Large intestine (tissue), 3 donors: Measurements from ENCODE around the gene DCP2. TPM values are rescaled to one million over a fixed set of nuclear protein-coding genes. Genes with fewer than 3 reads are reported as not detected.

Experiments
- DNase-seq, 2 donors: peaks; one replicate each; pipeline versions ENCODE4 v3.0.0 to v3.0.0-alpha.2; 2013
- H3K27ac ChIP-seq: one replicate; pipeline ENCODE4 v1.5.1; 2013; ENCODE audit warnings: low read length
- H3K27me3 ChIP-seq: 2 replicates; pipeline ENCODE4 v1.6.1; 2013; ENCODE audit warnings: low read length; ENCODE audit not compliant: control insufficient read depth, insufficient read depth
- H3K36me3 ChIP-seq: 2 replicates; pipeline ENCODE4 v1.6.1; 2013; ENCODE audit warnings: low read length; ENCODE audit not compliant: control insufficient read depth, insufficient read depth
- H3K4me1 ChIP-seq: one replicate; pipeline ENCODE4 v1.6.1; 2013; ENCODE audit warnings: low read length; ENCODE audit not compliant: control insufficient read depth, insufficient read depth
- H3K4me3 ChIP-seq: one replicate; pipeline ENCODE4 v1.5.1; 2013; ENCODE audit warnings: low read length
- H3K9me3 ChIP-seq: one replicate; pipeline ENCODE4 v1.6.1; 2013; ENCODE audit warnings: mild to moderate bottlenecking, low read depth, low read length, moderate library complexity; ENCODE audit not compliant: control insufficient read depth
- WGBS: methylation state at CpG from one replicate; pipeline ENCODE4 v1.1.5; 2013; ENCODE audit warnings: low lambda C conversion rate; ENCODE audit not compliant: insufficient coverage; 5-methylcytosine and 5-hydroxymethylcytosine counted together
- polyA plus RNA-seq: library from polyadenylated mRNA; unstranded; fragments of 120-200 nt; gene quantifications from one replicate; pipeline ENCODE4 v1.2.1, GENCODE V29; 2013

DCP2 gene
- polyA plus RNA-seq, 1 donor, result 19.2 TPM

GRCh38 chr5:113054899-113055298 lies 78.3 kb downstream of the DCP2 start:
- no peaks in the 10 kb centered on the region for H3K9me3 ChIP-seq
- WGBS, result no CpG with 5 or more reads among the region's 11 CpGs
- H3K27me3 ChIP-seq, result no peaks in the 10 kb centered on the region
- no peaks in the 10 kb centered on the region for H3K4me1 ChIP-seq
- no peak for DNase-seq
- no peak overlapping the region for H3K27ac ChIP-seq
- H3K4me3 ChIP-seq, result no peak overlapping the region
- H3K36me3 ChIP-seq, result peaks cover 4% of the 10 kb centered on the region

- H3K4me3 ChIP-seq, result no peak overlapping the region
- WGBS, result 90% methylated on average over 4 of the region's 5 CpGs
- H3K27me3 ChIP-seq, result no peaks in the 10 kb centered on the region
- H3K27ac ChIP-seq, result no peak overlapping the region
- peaks cover 6% of the 10 kb centered on the region for H3K4me1 ChIP-seq
- H3K9me3 ChIP-seq, result no peaks in the 10 kb centered on the region
- DNase-seq, result no peak
- peaks cover 4% of the 10 kb centered on the region for H3K36me3 ChIP-seq
Measured at GRCh38 chr5:113056988-113057387, 80.4 kb downstream of the DCP2 start.

GRCh38 chr5:113057557-113057984 lies 81.0 kb downstream of the DCP2 start:
- Histone ChIP-seq H3K9me3 (no peaks in the 10 kb centered on the region), H3K27me3 (no peaks in the 10 kb centered on the region), H3K4me1 (peaks cover 6% of the 10 kb centered on the region), H3K36me3 (peaks cover 2% of the 10 kb centered on the region), H3K4me3 (no peak overlapping the region), H3K27ac (no peak overlapping the region)
- DNase-seq, result no peak
- WGBS, result no CpG with 5 or more reads among the region's 14 CpGs

DNA sequence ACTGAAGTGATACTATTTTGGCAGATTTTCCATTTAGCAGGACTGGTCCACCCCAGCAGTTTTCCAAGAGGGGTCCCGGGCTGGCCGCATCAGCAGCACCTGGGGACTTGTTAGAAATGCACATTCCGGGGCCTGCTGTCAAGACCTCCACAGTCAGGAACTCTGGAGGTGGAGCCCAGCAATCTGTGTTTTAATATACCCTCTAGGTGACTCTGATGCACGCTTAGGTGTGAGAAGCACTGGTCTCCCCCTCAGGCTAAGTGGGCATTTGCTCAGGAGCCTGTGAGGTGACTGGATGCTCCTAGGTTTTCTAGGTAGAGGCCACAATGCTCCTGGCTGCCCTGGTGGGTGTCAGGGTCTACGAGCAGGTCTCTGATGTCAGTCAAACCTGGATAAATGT lies 81.7 kb downstream of the DCP2 start:
- no peak overlapping the region for H3K4me3 ChIP-seq
- H3K36me3 ChIP-seq, result no peaks in the 10 kb centered on the region
- no peak overlapping the region for H3K27ac ChIP-seq
- DNase-seq, result no peak
- peaks cover 6% of the 10 kb centered on the region for H3K4me1 ChIP-seq
- WGBS, result no CpG with 5 or more reads among the region's 5 CpGs
- no peaks in the 10 kb centered on the region for H3K9me3 ChIP-seq
- H3K27me3 ChIP-seq, result no peaks in the 10 kb centered on the region

DNA sequence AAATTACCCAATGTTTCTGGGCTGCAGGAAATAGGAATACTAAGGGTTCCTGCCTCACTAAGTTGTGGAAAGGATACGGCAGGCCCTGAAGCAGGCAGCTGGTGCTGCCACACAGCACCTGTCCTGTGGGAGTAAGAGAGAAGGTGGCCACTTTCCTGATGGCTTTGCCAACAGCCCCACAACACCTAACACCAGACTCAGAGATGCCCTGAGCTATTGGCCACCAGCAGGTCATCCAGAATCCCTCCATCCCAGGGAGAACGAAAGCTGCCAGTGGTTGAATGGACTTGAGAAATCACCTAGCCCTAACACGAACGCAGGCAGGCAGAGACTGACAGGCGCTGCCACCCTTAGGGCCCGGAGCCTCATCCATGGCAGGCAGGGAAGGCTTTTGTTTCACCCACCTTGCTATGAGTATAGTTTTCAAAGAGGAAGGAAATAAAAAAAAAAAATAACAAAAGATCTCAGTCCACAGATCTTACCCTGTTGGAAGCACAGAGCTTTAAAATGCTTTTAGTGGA lies 82.2 kb downstream of the DCP2 start:
- Histone ChIP-seq H3K27ac (no peak overlapping the region), H3K4me1 (peaks cover 6% of the 10 kb centered on the region), H3K27me3 (no peaks in the 10 kb centered on the region), H3K9me3 (no peaks in the 10 kb centered on the region), H3K4me3 (no peak overlapping the region), H3K36me3 (no peaks in the 10 kb centered on the region)
- no peak for DNase-seq
- 83% methylated on average over 3 of the region's 6 CpGs for WGBS

- no CpG with 5 or more reads among the region's 19 CpGs for WGBS
- Histone ChIP-seq H3K36me3 (no peaks in the 10 kb centered on the region), H3K4me1 (peaks cover 6% of the 10 kb centered on the region), H3K4me3 (no peak overlapping the region), H3K27ac (no peak overlapping the region), H3K27me3 (no peaks in the 10 kb centered on the region), H3K9me3 (no peaks in the 10 kb centered on the region)
- DNase-seq, result peak in 1 of 2 donors; percentile 24
Measured at GRCh38 chr5:113059232-113060040, 82.8 kb downstream of the DCP2 start.

- Histone ChIP-seq H3K4me3 (no peak overlapping the region), H3K27me3 (no peaks in the 10 kb centered on the region), H3K36me3 (no peaks in the 10 kb centered on the region), H3K9me3 (no peaks in the 10 kb centered on the region), H3K4me1 (peaks cover 6% of the 10 kb centered on the region), H3K27ac (no peak overlapping the region)
- peak; percentile 41 to 43 for DNase-seq
- WGBS, result no CpG with 5 or more reads among the region's 4 CpGs
Measured at GRCh38 chr5:113060408-113061025, 83.9 kb downstream of the DCP2 start.

GRCh38 chr5:113061846-113062780 lies 85.5 kb downstream of the DCP2 start:
- H3K27me3 ChIP-seq, result no peaks in the 10 kb centered on the region
- no peaks in the 10 kb centered on the region for H3K9me3 ChIP-seq
- peaks cover 6% of the 10 kb centered on the region for H3K4me1 ChIP-seq
- no peak for DNase-seq
- H3K4me3 ChIP-seq, result no peak overlapping the region
- H3K27ac ChIP-seq, result no peak overlapping the region
- no CpG with 5 or more reads among the region's 5 CpGs for WGBS
- peaks cover 2% of the 10 kb centered on the region for H3K36me3 ChIP-seq

GRCh38 chr5:113062869-113063508 lies 86.4 kb downstream of the DCP2 start:
- Histone ChIP-seq H3K27me3 (no peaks in the 10 kb centered on the region), H3K36me3 (peaks cover 2% of the 10 kb centered on the region), H3K4me3 (no peak overlapping the region), H3K27ac (no peak overlapping the region), H3K4me1 (peaks cover 6% of the 10 kb centered on the region), H3K9me3 (no peaks in the 10 kb centered on the region)
- DNase-seq, result no peak
- WGBS, result 80% methylated on average over 1 of the region's 6 CpGs
